Breast epithelium (tissue), 3 donors: ENCODE results near the gene CACHD1.

ENCODE experiments used
- CTCF ChIP-seq, 3 donors: fragments of 450-650 bp; IDR thresholded peaks; one replicate each; pipeline ENCODE4 v1.5.1; 2016 to 2017; ENCODE audit warnings: antibody characterized with exemption in 3 of 3, mild to moderate bottlenecking in 3 of 3, moderate library complexity in 3 of 3
- POLR2A ChIP-seq: fragments of 450-650 bp; IDR thresholded peaks from one replicate; pipeline ENCODE4 v1.6.1; 2016; ENCODE audit warnings: antibody characterized with exemption, mild to moderate bottlenecking, moderate library complexity
- POLR2AphosphoS5 ChIP-seq, 3 donors: sonication (generic); formaldehyde crosslinking; IDR thresholded peaks; one replicate each; pipeline ENCODE4 v1.6.1; 2017; ENCODE audit warnings: antibody characterized with exemption in 3 of 3

- TF ChIP-seq POLR2A (no peak), CTCF (IDR thresholded peaks at IDR 0.05) (no peak), POLR2AphosphoS5 (IDR thresholded peaks at IDR 0.05) (no peak)
Measured at GRCh38 chr1:64427879-64428278, 42.0 kb upstream of the CACHD1 start.
